ENCODE results near the gene MAGEC1. TPM values are rescaled to one million over a fixed set of nuclear protein-coding genes. Genes with fewer than 3 reads are reported as not detected.

Gene MAGEC1
- total RNA-seq, 1 experiment from 2014 or later = not detected

DNA sequence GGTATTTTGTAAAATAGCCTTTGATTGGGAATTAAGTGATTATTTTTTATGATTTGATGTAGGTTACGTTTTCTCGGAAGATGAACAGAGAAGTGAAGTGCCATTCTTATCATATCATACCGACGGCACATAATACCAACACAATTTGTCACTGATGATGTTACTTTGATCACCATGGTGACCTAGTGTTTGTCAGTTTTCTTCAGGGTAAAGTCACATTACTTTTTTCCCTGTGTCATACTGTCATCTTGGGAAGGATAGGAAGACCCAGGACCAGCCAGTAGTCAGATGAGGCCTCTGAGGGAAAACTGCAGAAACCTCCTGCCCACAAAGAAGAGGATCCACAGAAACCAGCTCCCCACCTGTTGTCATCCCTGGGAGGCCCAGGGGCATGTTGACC is 1.3 kb upstream of the MAGEC1 start:
- Histone ChIP-seq H3K36me3 (ENCODE audit: control insufficient read depth, insufficient read depth, low read length) (no peaks in the 10 kb centered on the region), H3K4me1 (no peaks in the 10 kb centered on the region), H3K27me3 (replicated peaks; ENCODE audit: control insufficient read depth, insufficient read depth, low read length) (no peaks in the 10 kb centered on the region), H3K4me3 (ENCODE audit: low read depth, low read length) (no peak overlapping the region), H3K9me3 (no peaks in the 10 kb centered on the region)
- BruUV-seq (replicated peaks) = no TSS peak
- H3K4me3 Mint-ChIP-seq (ENCODE audit: unreplicated experiment) = no peak overlapping the region
- ChIA-PET POLR2A (no interaction called here), CTCF (no interaction called here)
- no peak overlapping the region for H3K27ac Mint-ChIP-seq (ENCODE audit: unreplicated experiment)
- intact Hi-C loops (cut with micrococcal nuclease; ENCODE audit: unreplicated experiment) = no loop called here
- H3K27me3 Mint-ChIP-seq (ENCODE audit: insufficient read depth, unreplicated experiment) = peaks cover under 1% of the 10 kb centered on the region
- H3K4me1 Mint-ChIP-seq (ENCODE audit: low read depth, unreplicated experiment) = no peaks in the 10 kb centered on the region
- no peaks in the 10 kb centered on the region for H3K36me3 Mint-ChIP-seq (ENCODE audit: insufficient read depth, unreplicated experiment)
- no peak for DNase-seq
- peaks cover 20% of the 10 kb centered on the region for H3K9me3 Mint-ChIP-seq (ENCODE audit: unreplicated experiment)
- TF ChIP-seq, protein P1, sequence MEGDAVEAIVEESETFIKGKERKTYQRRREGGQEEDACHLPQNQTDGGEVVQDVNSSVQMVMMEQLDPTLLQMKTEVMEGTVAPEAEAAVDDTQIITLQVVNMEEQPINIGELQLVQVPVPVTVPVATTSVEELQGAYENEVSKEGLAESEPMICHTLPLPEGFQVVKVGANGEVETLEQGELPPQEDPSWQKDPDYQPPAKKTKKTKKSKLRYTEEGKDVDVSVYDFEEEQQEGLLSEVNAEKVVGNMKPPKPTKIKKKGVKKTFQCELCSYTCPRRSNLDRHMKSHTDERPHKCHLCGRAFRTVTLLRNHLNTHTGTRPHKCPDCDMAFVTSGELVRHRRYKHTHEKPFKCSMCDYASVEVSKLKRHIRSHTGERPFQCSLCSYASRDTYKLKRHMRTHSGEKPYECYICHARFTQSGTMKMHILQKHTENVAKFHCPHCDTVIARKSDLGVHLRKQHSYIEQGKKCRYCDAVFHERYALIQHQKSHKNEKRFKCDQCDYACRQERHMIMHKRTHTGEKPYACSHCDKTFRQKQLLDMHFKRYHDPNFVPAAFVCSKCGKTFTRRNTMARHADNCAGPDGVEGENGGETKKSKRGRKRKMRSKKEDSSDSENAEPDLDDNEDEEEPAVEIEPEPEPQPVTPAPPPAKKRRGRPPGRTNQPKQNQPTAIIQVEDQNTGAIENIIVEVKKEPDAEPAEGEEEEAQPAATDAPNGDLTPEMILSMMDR (IDR thresholded peaks at IDR 0.05; ENCODE audit: insufficient read depth in 1 of 2, low read depth in 1 of 2, low read length in 1 of 2, severe bottlenecking in 1 of 2, unreplicated experiment in 1 of 2) = no peak

DNA sequence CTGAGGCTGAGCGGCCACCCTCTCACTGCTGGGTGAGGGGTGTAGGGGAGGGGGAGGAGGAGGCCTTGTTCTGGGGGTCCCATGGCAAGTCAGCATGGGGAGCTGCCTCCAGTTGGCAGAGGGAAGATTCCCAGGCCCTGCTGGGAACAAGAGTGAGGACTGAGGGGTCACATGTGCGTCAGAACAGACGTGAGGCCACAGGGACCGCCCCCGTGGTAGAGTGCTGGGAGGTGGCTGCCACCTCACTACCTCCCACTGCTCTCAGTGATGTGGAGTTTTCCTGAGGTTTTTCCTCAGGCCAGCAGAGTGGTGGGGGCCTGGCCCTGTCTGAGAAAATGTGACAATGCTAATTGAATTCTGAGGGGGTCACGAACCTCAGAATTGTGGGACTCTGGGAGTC is 568 bp downstream of the MAGEC1 start:
- H3K9me3 ChIP-seq = no peaks in the 10 kb centered on the region
- Mint-ChIP-seq H3K36me3 (ENCODE audit: insufficient read depth, unreplicated experiment) (no peaks in the 10 kb centered on the region), H3K4me1 (ENCODE audit: low read depth, unreplicated experiment) (no peaks in the 10 kb centered on the region), H3K4me3 (ENCODE audit: unreplicated experiment) (no peak overlapping the region), H3K9me3 (ENCODE audit: unreplicated experiment) (peaks cover 26% of the 10 kb centered on the region), H3K27me3 (ENCODE audit: insufficient read depth, unreplicated experiment) (peaks cover 3% of the 10 kb centered on the region), H3K27ac (ENCODE audit: unreplicated experiment) (no peak overlapping the region)
- no peak overlapping the region for H3K4me3 ChIP-seq (ENCODE audit: low read depth, low read length)
- ChIA-PET CTCF (no interaction called here), POLR2A (no interaction called here)
- no peaks in the 10 kb centered on the region for H3K36me3 ChIP-seq (ENCODE audit: control insufficient read depth, insufficient read depth, low read length)
- no peaks in the 10 kb centered on the region for H3K4me1 ChIP-seq
- no peak for DNase-seq
- TF ChIP-seq, protein P1 (IDR thresholded peaks at IDR 0.05; ENCODE audit: insufficient read depth in 1 of 2, low read depth in 1 of 2, low read length in 1 of 2, severe bottlenecking in 1 of 2, unreplicated experiment in 1 of 2) = no peak
- BruUV-seq (replicated peaks) = no TSS peak
- intact Hi-C loops (cut with micrococcal nuclease; ENCODE audit: unreplicated experiment) = no loop called here
- H3K27me3 ChIP-seq (replicated peaks; ENCODE audit: control insufficient read depth, insufficient read depth, low read length) = no peaks in the 10 kb centered on the region

DNA sequence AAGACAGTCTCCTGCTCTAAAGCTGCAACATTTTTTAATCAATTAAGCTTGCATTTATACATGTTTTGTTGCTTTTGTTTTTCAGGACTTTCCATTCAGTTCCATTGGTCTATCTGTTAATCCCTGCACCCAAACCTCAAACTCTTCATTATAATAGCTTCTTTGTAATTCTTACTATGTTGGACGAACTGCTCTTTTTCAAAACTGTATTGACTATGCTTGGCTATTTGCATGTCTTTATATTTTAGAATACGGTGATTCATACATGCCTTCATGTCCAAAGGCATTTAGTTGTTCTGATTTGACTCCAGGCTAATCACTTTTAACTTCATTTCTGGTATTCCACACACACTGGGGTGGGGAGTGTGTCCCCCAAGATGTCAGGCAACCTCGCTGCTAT is 14.1 kb downstream of the MAGEC1 start:
- no peaks in the 10 kb centered on the region for H3K36me3 ChIP-seq (ENCODE audit: control insufficient read depth, insufficient read depth, low read length)
- ChIA-PET CTCF (no interaction called here), POLR2A (no interaction called here)
- intact Hi-C loops (cut with micrococcal nuclease; ENCODE audit: unreplicated experiment) = no loop called here
- no peak for DNase-seq
- Mint-ChIP-seq H3K9me3 (ENCODE audit: unreplicated experiment) (no peaks in the 10 kb centered on the region), H3K36me3 (ENCODE audit: insufficient read depth, unreplicated experiment) (no peaks in the 10 kb centered on the region), H3K4me3 (ENCODE audit: unreplicated experiment) (no peak overlapping the region), H3K27ac (ENCODE audit: unreplicated experiment) (no peak overlapping the region), H3K27me3 (ENCODE audit: insufficient read depth, unreplicated experiment) (no peaks in the 10 kb centered on the region), H3K4me1 (ENCODE audit: low read depth, unreplicated experiment) (no peaks in the 10 kb centered on the region)
- no peaks in the 10 kb centered on the region for H3K9me3 ChIP-seq
- no peak overlapping the region for H3K4me3 ChIP-seq (ENCODE audit: low read depth, low read length)
- H3K27me3 ChIP-seq (replicated peaks; ENCODE audit: control insufficient read depth, insufficient read depth, low read length) = no peaks in the 10 kb centered on the region
- no peaks in the 10 kb centered on the region for H3K4me1 ChIP-seq
- TF ChIP-seq, protein P1 (IDR thresholded peaks at IDR 0.05; ENCODE audit: insufficient read depth in 1 of 2, low read depth in 1 of 2, low read length in 1 of 2, severe bottlenecking in 1 of 2, unreplicated experiment in 1 of 2) = no peak
- no TSS peak for BruUV-seq (replicated peaks)

All from Caco-2 (cell line).